ENCODE measurements around the gene HOXA11.

The HOXA11 gene

DNA sequence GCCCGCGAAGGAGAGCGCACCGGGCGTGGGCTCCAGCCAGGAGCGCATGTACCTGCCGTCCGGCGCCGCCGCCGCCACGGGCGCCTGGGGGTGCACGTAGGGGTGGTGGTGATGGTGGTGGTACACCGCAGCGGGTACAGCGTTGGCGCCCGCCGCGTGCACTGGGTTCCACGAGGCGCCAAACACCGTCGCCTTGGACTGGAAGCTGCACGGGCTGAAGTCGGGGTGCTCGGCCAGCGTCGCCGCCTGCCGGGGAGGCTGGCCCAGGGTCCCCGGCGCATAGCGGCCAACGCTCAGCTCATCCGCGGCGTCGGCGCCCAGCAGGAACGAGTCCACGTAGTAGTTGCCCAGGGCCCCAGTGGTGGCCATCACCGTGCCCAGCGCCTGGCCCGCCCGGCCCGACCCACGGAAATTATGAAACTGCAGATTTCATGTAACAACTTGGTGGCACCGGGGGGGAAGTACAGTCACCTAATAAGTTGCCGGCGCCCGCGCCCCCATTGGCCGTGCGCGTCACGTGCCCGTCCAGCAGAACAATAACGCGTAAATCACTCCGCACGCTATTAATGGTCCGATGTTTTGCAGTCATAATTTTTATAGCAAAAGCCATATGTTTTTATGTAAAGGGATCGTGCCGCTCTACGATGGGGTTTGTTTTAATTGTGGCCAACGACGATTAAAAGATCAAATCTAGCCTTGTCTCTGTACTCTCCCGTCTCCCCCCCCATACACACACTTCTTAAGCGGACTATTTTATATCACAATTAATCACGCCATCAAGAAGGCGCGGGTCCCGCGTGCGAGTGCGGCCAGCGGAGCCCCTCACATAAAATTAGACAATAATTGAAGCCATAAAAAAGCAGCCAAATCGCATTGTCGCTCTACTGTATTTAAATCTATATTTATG is 19.7 kb downstream of the HOXA11 start, which contains the start of gene HOXA9:
Gene HOXA9, minus strand, starts transcription at position 449 of the 907 bp plus-strand sequence. Its CDS starts 80 bp downstream, at position 369.
- TF ChIP-seq JUND (IDR thresholded peaks at IDR 0.05; ENCODE audit: low read depth), result no peak
- in situ Hi-C loops (cut with HindIII; ENCODE audit: low pct_unique_long_range_greater_than_20kb, low sequenced_read_pairs), result no loop called here
- no peak for DNase-seq (ENCODE audit: low read depth in 1 of 2, low spot score in 1 of 2)

GRCh38 chr7:27164367-27165088 is 20.5 kb downstream of the HOXA11 start:
- TF ChIP-seq JUND (IDR thresholded peaks at IDR 0.05; ENCODE audit: low read depth), result no peak
- no peak for DNase-seq (ENCODE audit: low read depth in 1 of 2, low spot score in 1 of 2)
- in situ Hi-C loops (cut with HindIII; ENCODE audit: low pct_unique_long_range_greater_than_20kb, low sequenced_read_pairs), result no loop called here

DNA sequence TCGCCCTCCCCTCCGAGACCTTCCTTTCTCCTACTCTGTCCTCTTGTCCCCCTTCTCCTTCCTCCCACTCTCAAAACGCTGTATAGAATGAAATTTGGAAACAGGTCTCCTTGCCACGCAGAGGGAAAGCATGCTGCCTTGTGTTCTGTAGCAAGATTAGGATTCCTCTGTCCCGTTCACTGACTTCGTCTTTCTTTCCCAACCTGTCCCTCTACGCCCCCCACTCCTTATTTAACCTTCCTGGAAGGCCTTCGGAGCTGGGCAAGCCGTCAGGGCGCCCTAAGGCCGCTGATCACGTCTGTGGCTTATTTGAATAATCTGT is 21.0 kb downstream of the HOXA11 start:
- no peak for TF ChIP-seq JUND (IDR thresholded peaks at IDR 0.05; ENCODE audit: low read depth)
- no peak for DNase-seq (ENCODE audit: low read depth in 1 of 2, low spot score in 1 of 2)
- in situ Hi-C loops (cut with HindIII; ENCODE audit: low pct_unique_long_range_greater_than_20kb, low sequenced_read_pairs), result no loop called here

DNA sequence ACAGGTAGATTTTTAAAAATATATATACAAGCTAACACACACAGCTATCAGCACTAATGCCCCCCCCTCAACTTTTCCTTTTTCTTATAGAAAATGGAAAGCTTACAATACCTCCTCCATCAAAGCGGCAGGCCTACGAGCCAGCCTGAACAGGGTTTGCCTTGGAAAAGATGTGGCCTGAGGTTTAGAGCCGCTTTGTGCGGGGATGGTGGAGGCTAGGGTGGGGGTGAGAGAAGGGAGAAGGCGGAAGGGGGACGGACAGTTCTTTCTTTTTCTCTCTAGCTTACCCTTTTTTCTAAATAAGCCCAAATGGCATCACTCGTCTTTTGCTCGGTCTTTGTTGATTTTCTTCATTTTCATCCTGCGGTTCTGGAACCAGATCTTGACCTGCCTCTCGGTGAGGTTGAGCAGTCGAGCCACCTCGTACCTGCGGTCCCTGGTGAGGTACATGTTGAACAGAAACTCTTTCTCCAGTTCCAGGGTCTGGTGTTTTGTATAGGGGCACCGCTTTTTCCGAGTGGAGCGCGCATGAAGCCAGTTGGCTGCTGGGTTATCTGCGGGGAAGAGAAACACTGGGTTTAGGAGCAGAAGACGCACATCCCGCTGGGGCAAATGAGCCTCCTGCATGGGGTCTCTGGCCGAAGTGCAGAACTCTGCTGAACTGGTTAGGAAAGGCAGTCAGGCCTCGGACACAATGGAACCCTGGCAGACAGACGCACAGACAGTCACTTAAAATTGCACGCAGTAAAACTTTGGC is 21.6 kb downstream of the HOXA11 start:
- in situ Hi-C loops (cut with HindIII; ENCODE audit: low pct_unique_long_range_greater_than_20kb, low sequenced_read_pairs), result no loop called here
- no peak for DNase-seq (ENCODE audit: low read depth in 1 of 2, low spot score in 1 of 2)
- TF ChIP-seq JUND (IDR thresholded peaks at IDR 0.05; ENCODE audit: low read depth), result no peak

- in situ Hi-C loops (cut with HindIII; ENCODE audit: low pct_unique_long_range_greater_than_20kb, low sequenced_read_pairs), result no loop called here
- TF ChIP-seq JUND (IDR thresholded peaks at IDR 0.05; ENCODE audit: low read depth), result no peak
- DNase-seq (ENCODE audit: low read depth in 1 of 2, low spot score in 1 of 2), result no peak
Measured at GRCh38 chr7:27162561-27163287, 22.3 kb downstream of the HOXA11 start.

DNA sequence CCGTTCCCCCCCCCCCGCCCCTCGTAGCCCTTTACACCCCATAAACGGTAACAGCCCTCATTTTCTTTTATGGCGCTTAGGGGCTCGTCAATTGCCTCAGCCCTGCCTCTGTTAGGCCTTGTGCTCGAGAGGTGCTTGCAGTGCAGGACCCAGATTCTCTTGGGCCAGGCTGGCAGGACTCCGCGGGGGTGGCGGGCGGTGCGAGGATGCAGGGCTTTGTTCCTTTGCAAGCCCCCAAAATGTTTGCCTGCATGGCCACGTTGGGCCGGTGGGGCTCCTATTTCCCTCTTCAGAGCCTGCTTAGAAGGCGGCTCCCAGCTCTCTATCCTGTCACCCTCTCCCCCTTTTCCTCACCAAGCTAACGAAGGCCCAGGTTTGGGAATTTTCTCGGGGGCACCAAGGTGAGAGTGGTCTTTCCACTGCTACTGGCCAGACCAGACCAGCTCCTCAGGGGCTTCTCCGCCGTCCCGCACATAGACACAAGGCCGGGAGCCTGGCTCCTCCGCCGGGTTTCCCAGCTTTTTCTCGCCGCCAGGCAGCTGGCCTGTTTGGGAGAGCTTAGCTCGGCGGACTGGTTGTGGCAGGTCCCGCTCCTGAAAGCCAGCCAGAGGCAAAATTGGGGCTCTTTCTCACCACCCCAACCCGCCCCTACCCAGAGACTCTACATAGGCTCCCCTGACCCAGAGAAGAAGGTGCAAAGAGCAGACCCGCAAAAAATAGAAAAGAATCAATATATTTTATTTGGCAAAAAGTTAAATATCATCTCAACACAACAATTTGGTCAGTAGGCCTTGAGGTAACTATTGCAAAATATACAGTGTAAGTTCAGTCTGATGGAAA is 23.1 kb downstream of the HOXA11 start:
- in situ Hi-C loops (cut with HindIII; ENCODE audit: low pct_unique_long_range_greater_than_20kb, low sequenced_read_pairs), result no loop called here
- TF ChIP-seq JUND (IDR thresholded peaks at IDR 0.05; ENCODE audit: low read depth), result no peak
- no peak for DNase-seq (ENCODE audit: low read depth in 1 of 2, low spot score in 1 of 2)

DNA sequence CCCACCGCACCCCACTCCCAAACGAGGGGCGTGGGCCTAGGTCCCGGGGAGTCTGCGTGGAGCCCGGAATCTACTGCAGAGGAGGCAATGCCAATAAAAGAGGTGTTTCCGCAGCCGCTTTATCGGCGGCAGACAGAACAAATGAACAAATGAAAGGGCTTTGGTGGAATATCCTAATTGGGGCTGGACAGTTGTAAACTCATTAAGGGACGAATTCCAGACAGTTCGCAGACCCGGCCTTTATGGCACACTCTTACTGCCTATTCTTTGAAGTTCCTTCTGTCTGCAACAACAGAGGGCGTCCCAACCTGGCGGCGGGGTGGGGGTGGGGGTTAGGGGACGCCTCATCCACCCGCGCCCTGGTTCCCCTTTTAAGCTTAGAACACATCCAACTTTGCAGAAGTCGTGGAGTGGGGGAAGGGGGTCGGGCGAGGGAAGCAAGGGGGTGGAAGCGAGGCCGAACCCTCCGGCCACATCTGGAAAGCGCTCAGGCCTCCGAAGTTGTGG is 23.8 kb downstream of the HOXA11 start:
- no peak for DNase-seq (ENCODE audit: low read depth in 1 of 2, low spot score in 1 of 2)
- in situ Hi-C loops (cut with HindIII; ENCODE audit: low pct_unique_long_range_greater_than_20kb, low sequenced_read_pairs), result no loop called here

GRCh38 chr7:27160546-27161213 is 24.4 kb downstream of the HOXA11 start:
- in situ Hi-C loops (cut with HindIII; ENCODE audit: low pct_unique_long_range_greater_than_20kb, low sequenced_read_pairs), result no loop called here
- DNase-seq (ENCODE audit: low read depth in 1 of 2, low spot score in 1 of 2), result peak; percentile 87 to 98
- no peak for TF ChIP-seq JUND (IDR thresholded peaks at IDR 0.05; ENCODE audit: low read depth)

More for the DNA sequence above, 23.8 kb downstream of the HOXA11 start:
- TF ChIP-seq JUND (IDR thresholded peaks at IDR 0.05; ENCODE audit: low read depth), result no peak

DNA sequence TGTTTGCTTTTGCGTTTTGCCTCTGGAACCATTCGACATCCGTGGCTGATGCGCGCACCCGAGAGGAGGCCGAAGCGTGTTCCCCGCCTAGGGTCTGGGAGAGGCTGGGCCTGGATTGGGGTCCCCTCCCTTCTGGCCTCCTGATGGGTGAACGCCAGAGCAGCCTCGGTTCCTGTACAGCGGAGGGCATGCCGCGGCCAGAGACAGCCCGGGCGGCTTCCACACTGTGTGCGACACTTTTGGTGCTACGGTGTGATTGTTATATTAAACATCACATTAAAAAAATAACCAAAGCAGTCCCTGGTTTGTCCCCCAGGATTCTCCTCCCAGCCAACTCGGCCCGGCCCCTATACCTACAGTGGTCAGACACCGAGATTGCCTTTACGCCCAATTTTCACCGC is 24.9 kb downstream of the HOXA11 start:
- TF ChIP-seq JUND (IDR thresholded peaks at IDR 0.05; ENCODE audit: low read depth), result no peak
- in situ Hi-C loops (cut with HindIII; ENCODE audit: low pct_unique_long_range_greater_than_20kb, low sequenced_read_pairs), result no loop called here
- no peak for DNase-seq (ENCODE audit: low read depth in 1 of 2, low spot score in 1 of 2)

- no peak for DNase-seq (ENCODE audit: low read depth in 1 of 2, low spot score in 1 of 2)
Measured at GRCh38 chr7:27159266-27160144, 25.5 kb downstream of the HOXA11 start.

More at GRCh38 chr7:27159266-27160144, 25.5 kb downstream of the HOXA11 start:
- in situ Hi-C loops (cut with HindIII; ENCODE audit: low pct_unique_long_range_greater_than_20kb, low sequenced_read_pairs), result no loop called here
- TF ChIP-seq JUND (IDR thresholded peaks at IDR 0.05; ENCODE audit: low read depth), result no peak
